Tongue (tissue), 2 donors: ENCODE results near the gene XKR3. TPM values are rescaled to one million over a fixed set of nuclear protein-coding genes. Genes with fewer than 3 reads are reported as not detected.
"Not testable (repeated sequence)": the region's sequence is repeated elsewhere in the genome, so short reads cannot be mapped to it uniquely, and the experiment has no call there.

ENCODE experiments used
- DNase-seq: peaks from one replicate; pipeline ENCODE4 v3.0.0-alpha.2; 2015
- total RNA-seq: library from RNA; depleted of rRNA; stranded (reverse); fragments of >200 nt; gene quantifications from one replicate; pipeline ENCODE4 v1.2.3, GENCODE V29; 2014

XKR3 gene
- total RNA-seq, 1 donor from 2014 or later: not detected

GRCh38 chr22:16804882-16805281 lies 20.3 kb downstream of the XKR3 start:
- DNase-seq: no peak

DNA sequence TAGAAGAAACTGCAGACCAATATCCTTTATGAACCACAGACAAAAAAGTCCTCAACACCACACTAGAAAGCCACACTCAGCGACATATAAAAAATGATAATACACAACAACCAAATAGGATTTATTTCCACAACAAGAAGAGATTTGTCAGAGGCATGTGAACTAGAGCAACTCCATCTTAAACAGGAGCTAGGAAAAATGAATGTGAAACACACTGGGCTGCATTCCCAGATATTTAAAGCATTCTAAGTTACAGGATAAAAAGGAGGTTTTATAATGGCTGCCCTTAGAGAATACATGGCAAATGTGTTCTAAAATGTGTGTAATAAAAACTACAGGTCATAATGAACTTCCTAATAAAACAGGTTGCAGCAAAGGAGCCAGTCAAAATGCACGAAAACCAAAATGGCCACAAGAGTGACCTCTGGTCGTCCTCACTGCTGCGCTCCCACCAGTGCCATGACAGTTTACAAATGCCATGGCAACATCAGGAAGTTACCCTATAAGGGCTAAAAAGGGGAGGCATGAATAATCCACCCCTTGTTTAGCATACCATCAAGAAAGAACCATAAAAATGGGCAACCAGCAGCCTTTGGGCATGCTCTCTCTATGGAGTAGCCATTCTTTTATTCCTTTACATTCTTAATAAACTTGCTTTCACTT lies 21.8 kb downstream of the XKR3 start:
- DNase-seq: no peak

DNA sequence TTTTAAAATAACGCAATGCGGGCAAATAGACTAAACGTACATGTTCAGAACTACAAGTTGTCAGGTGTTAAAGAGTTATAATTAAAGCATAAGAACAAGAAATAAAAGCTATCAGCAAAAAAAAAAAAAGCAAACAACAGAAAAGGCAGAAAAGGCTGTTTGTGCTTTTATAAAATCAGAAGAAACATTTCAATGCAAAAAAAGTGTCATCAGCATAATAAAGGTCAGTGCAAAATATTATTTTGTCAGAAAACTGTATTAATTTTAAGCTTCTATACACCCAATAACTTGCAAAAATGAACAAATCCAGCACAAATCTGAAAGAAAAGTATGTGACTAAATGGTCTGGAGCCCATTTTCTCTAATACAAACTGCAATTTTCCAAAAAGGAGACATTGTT lies 23.6 kb downstream of the XKR3 start:
- no peak for DNase-seq

- DNase-seq: no peak
Observed at GRCh38 chr22:16801088-16801487, 24.1 kb downstream of the XKR3 start.

- no peak for DNase-seq
Observed at GRCh38 chr22:16800358-16800757, 24.9 kb downstream of the XKR3 start.

- DNase-seq: not testable (repeated sequence)
Observed at GRCh38 chr22:16795504-16795903, 29.7 kb downstream of the XKR3 start.

- DNase-seq: no peak
Observed at GRCh38 chr22:16793831-16794230, 31.4 kb downstream of the XKR3 start.

GRCh38 chr22:16789860-16790493 lies 35.2 kb downstream of the XKR3 start:
- DNase-seq: no peak

- no peak for DNase-seq
Observed at GRCh38 chr22:16783930-16784354, 41.3 kb downstream of the XKR3 start.

GRCh38 chr22:16783453-16783852 lies 41.8 kb downstream of the XKR3 start:
- no peak for DNase-seq

DNA sequence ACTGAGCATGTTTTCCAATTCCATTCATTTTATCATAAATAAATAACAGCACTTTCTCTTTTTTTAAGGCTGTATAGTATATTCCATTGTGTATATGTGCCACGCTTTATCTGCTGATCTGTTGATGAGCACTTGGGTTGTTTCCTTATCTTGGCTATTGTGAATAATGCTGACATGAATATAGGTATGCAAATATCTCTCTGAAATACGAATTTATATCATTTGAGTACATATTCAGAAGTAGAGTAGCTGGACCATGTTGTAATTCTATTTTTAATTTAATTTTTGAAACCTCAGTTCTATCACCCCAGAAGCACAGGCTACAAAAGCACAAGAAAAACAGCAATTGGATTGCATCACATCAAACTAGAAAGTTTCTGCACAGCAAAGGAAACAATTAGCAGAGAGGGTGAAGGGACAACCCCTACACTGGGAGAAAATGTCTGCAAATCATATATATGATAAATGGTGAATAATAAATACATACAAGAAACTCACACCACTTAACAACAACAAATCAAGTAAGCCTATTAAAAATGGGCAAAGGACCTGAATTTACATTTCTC lies 43.4 kb downstream of the XKR3 start:
- DNase-seq: no peak

DNA sequence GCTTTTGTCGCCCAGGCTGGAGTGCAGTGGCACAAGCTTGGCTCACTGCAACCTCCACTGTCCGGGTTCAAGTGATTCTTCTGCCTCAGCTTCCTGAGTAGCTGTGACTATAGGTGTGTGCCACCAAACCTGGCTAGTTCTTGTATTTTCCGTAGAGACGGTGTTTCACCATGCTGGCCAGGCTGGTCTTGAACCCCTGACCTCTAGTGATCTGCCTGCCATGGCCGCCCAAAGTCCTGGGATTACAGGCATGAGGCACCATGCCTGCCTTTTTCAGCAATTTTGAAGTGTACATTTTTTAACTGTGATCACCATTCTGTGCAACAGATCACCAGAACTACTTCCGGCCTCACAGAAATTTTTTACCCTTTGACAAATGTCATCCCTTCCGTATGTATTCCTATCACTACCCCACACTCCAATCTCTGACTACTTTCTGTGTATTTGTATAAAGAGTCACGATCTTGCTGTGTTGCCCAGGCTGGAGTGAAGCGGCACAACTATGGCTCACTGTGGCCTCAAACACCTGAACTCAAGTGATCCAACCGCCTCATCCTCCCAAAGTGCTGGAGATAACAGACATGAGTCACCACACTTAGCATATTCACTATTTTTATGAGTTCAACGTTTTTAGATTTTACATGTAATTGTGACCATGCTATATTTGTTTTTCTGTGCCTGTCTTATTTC lies 44.0 kb downstream of the XKR3 start:
- DNase-seq: no peak

GRCh38 chr22:16777284-16777924 lies 47.8 kb downstream of the XKR3 start:
- DNase-seq: no peak

DNA sequence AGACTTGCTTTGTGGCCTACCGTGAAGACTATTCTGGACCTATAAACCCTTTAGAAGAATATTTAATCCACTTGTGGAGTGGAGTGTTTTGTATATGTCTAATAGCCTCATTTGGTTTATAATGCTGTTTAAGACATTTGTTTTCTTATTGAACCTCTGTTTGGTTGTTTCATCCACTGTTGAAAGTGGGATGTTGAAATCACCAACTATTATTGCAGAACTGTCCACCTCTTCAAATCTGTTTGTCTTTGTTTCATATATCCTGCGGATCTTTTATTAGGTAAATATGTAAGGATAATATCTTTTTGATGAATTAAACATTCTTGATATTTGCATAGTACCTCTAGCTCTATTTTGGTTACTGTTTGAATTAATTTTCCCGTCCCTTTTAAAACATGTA lies 49.1 kb downstream of the XKR3 start:
- no peak for DNase-seq

DNA sequence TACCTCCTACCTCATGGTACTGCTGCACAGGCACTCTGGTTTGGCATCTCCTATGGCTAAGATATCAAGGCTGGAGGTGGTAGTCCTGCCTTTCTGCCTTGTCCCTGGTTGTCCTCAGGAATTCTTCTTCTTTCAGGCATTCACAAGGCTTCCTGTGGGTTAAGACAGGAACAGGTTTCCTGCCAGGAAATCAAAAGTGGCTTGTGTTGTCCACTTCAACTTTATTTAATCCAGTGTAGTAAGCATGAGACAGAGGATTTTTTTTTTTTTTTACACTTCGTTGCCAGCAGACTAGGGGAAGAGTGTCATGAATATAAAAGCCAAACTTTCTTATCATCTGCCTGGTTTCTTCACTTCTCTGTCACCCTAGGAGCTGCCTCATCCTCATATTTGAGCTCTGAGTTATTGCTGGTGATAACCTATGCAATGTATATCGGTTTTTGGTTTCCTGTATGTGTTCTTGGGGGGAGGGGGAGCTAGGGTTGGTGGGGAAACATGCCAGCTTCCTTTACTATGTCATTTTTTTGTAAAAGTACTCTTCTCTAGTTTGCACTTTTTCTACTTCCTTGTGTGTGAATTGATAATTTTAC lies 50.2 kb downstream of the XKR3 start:
- DNase-seq: no peak

DNA sequence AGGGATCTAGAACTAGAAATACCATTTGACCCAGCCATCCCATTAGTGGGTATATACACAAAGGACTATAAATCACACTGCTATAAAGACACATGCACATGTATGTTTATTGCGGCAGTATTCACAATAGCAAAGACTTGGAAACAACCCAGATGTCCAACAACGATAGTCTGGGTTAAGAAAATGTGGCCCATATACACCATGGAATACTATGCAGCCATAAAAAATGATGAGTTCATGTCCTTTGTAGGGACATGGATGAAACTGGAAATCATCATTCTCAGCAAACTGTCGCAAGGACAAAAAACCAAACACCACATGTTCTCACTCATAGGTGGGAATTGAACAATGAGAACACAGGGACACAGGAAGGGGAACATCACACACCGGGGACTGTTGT lies 53.6 kb downstream of the XKR3 start:
- not testable (repeated sequence) for DNase-seq

DNA sequence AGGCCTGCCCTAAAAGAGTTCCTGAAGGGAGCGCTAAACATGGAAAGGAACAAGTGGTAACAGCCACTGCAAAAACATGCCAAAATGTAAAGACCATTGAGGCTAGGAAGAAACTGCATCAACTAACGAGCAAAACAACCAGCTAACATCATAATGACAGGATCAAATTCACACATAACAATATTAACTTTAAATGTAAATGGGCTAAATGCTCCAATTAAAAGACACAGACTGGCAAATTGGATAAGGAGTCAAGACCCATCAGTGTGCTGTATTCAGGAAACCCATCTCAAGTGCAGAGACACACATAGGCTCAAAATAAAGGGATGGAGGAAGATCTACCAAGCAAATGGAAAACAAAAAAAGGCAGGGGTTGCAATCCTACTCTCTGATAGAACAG lies 57.3 kb downstream of the XKR3 start:
- not testable (repeated sequence) for DNase-seq

- DNase-seq: not testable (repeated sequence)
Observed at GRCh38 chr22:16762224-16762623, 63.0 kb downstream of the XKR3 start.

DNA sequence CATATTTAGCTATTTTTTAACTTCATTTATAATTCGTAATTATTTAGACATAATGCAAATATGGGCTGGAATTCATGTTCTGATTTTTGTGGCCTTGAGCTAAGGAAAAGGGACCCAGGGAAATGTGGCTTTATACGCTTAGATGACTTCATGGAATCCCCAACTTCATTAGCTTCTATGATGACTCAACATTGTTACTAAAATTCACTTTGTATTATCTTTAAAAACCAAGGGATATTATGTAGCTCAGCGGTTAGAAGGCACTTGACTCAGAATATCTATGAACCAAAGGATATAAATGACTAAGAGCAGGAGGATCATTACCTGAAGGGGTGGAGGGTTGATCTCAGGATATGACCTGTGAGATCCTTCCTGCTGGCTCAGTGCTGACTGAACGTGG lies 64.8 kb downstream of the XKR3 start:
- DNase-seq: not testable (repeated sequence)

GRCh38 chr22:16749282-16749681 lies 75.9 kb downstream of the XKR3 start:
- not testable (repeated sequence) for DNase-seq

DNA sequence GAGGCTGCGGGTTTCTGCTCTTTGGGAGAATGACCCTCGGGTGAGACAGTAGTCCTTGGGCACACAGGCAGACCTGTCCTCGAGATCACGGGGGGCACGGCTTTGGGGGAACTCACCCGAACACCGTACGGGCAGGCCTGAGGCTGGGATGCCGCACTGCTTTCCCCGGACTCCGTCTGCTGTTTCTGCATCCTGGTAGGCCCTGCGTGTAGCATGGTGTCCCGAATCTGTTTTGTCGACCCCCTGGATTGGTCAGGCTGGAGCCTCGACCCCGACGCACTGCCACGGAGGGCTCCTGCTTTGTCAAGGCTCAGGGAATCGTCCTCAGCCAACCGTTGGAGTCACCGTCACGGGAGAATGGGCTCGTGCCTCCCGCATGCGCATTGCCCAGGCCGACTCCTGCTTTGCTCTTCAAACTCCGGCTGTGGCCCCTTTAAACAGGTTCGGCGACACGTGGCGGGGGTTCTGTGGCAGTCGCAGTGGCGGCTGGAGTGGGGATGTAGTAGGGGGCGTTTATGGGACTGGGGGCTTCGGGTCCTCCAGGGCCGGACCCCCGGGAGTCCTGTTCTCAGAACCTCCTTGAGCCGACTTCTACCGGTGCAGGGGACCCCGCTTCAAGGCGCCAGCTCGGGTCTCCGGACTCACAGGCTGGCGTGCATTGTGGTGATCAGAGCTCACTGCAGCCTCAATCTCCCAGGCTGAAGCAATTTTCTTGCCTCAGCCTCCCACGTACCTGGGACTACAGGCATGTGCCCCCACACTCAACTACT lies 76.9 kb downstream of the XKR3 start:
- not testable (repeated sequence) for DNase-seq
